Esophagus muscularis mucosa (tissue), 4 donors: ENCODE measurements around the gene BFSP2.

Experiments used
- EP300 ChIP-seq: sonication (generic); formaldehyde crosslinking; IDR thresholded peaks from one replicate; pipeline ENCODE4 v1.6.1; 2017; ENCODE audit warnings: antibody characterized with exemption
- POLR2A ChIP-seq: fragments of 450-650 bp; IDR thresholded peaks from one replicate; pipeline ENCODE4 v1.6.1; 2017; ENCODE audit warnings: antibody characterized with exemption, moderate library complexity, mild to moderate bottlenecking, low read depth
- TF ChIP-seq, protein P1 (sequence below), 3 experiments: fragments of 200-600 bp in 2 of 3; fragments of 450-650 bp in 1 of 3; sonication (generic) in 2 of 3; IDR thresholded peaks; one replicate each; pipeline ENCODE4 v1.5.1; 2017 to 2019; ENCODE audit warnings: antibody characterized with exemption in 3 of 3, mild to moderate bottlenecking in 2 of 3, moderate library complexity in 1 of 3

DNA sequence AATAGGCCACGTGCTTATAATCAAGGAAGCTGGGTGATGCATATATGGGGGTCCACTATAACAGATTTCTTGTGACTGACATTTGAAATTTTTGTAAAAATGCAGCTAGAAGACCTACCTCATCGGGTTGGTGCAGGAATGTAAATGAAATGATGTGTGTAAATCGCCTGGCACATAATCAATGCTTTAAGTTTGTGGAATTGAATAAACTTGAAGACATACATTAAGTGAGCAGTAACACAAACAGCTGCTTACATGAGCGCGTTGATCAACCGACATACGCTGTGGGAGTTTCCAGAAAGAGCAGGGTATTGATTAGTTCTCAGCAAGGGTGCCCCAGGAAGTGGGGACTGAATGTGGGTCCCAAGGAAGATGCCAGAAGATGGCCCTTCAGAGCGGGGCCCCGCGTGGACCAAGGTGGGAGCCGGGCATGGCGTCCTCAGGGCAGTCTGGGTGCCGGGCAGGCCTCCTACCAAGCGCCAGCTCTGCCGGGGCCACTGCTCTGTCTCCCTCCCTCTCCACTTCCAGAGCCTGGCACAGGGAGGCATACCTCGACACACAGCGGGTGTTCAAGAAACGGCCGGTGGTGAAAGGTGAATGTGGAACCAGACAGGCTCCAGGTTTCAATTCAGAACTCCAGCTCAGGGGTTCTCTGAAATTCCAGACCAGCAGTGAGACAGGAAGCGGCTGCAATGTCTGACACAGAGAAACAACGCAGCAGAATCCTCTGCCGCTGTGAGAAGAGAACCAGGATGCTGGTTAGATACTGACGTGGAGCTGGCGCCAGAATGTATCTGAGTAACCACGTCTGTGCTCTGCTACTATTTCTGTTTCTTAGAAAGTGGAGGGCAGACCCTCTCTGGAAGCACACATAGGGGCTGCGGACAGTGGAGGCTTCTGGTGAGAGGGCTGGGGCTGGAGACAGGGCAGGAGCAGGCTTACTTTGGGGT, 12.6 kb downstream of the BFSP2 start:
- TF ChIP-seq POLR2A (no peak), EP300 (no peak)
- TF ChIP-seq, protein P1, sequence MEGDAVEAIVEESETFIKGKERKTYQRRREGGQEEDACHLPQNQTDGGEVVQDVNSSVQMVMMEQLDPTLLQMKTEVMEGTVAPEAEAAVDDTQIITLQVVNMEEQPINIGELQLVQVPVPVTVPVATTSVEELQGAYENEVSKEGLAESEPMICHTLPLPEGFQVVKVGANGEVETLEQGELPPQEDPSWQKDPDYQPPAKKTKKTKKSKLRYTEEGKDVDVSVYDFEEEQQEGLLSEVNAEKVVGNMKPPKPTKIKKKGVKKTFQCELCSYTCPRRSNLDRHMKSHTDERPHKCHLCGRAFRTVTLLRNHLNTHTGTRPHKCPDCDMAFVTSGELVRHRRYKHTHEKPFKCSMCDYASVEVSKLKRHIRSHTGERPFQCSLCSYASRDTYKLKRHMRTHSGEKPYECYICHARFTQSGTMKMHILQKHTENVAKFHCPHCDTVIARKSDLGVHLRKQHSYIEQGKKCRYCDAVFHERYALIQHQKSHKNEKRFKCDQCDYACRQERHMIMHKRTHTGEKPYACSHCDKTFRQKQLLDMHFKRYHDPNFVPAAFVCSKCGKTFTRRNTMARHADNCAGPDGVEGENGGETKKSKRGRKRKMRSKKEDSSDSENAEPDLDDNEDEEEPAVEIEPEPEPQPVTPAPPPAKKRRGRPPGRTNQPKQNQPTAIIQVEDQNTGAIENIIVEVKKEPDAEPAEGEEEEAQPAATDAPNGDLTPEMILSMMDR (IDR thresholded peaks at IDR 0.05): no peak
